SJSA1 (cell line): ENCODE data around the gene PKP2. TPM values are rescaled to one million over a fixed set of nuclear protein-coding genes. Genes with fewer than 3 reads are reported as not detected.

ENCODE experiments used
- DNase-seq, 2 experiments: peaks; one replicate each; pipeline ENCODE4 v3.0.0-alpha.2; 2015 to 2020; ENCODE audit warnings: low spot score in 2 of 2, low read depth in 1 of 2
- H3K27ac ChIP-seq: fragments of 250-450 bp; sonication (Bioruptor Pico); 2 replicates; pipeline ENCODE4 v1.5.1; 2020; ENCODE audit warnings: mild to moderate bottlenecking, moderate library complexity
- H3K27me3 ChIP-seq: fragments of 250-450 bp; sonication (Bioruptor Pico); replicated peaks from 2 replicates; pipeline ENCODE4 v1.5.1; 2020; ENCODE audit warnings: mild to moderate bottlenecking, moderate library complexity
- H3K36me3 ChIP-seq: fragments of 250-450 bp; sonication (Bioruptor Pico); 2 replicates; pipeline ENCODE4 v1.5.1; 2020; ENCODE audit warnings: mild to moderate bottlenecking
- H3K4me1 ChIP-seq: fragments of 250-450 bp; sonication (Bioruptor Pico); replicated peaks from 2 replicates; pipeline ENCODE4 v1.6.1; 2021; ENCODE audit warnings: mild to moderate bottlenecking
- H3K4me3 ChIP-seq: fragments of 250-450 bp; sonication (Bioruptor Pico); 2 replicates; pipeline ENCODE4 v1.5.1; 2020; ENCODE audit warnings: mild to moderate bottlenecking
- H3K9me3 ChIP-seq: fragments of 250-450 bp; sonication (Bioruptor Pico); replicated peaks from 2 replicates; pipeline ENCODE4 v1.5.1; 2020; ENCODE audit warnings: mild to moderate bottlenecking
- total RNA-seq: library from RNA; depleted of rRNA; stranded (reverse); fragments of >200 nt; shearing (Covaris generic); gene quantifications from 2 replicates; pipeline ENCODE4 v1.2.3, GENCODE V29; 2014

The PKP2 gene
- total RNA-seq, 1 experiment from 2014 or later = 28.6 TPM

DNA sequence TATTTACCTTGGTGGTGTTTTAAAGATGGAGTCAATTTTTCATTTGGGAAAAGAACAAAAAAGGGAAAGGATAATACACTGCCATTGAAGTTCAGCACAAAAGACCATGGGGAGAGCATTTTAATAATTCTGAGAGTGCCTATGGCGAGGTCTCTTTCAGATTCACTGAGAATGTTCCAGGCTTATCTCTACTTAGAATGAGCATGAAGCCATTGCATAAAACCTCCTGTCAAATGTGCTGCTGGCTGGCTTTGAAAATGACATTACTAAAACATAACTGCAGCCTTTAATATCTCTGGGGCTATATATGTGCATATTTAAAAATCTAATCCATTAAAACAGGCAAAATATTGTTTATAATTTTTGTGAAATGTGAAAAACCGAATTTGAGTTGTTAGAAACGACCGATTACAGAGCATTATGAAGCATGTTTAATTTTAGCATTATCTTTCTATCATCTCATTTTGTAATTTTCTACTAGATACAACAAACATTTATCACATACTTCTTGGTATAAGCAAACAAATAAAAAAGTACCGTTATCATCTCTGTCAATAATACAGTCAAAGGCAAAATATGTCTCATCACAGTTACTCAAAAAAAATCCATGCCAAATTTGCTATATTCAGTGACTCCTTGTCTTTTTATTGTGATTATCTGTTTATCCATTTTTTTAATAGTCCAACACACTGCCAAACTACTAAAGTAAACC, 95.2 kb downstream of the PKP2 start:
- no peak overlapping the region for H3K4me3 ChIP-seq

DNA sequence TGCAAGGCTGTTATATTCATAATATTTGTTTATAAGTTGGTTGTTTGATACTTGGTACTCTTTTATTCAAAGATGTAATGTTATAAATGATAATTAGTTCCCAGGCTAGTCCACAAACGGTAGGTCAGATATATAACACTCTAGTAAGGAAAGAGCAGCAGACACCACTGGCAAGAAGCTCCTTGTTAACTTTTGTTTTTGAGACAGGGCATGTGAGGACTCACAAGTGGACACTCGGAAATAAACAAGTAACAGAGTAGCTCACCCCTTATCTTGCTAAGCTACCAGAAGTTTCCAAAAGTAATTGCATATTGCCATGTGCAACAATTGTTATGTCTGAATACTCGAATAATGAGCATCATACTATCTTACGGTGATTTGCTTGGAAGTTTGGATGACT, 102.3 kb downstream of the PKP2 start:
- Histone ChIP-seq H3K4me1 (peaks cover 7% of the 10 kb centered on the region), H3K4me3 (no peak overlapping the region), H3K36me3 (peaks cover 6% of the 10 kb centered on the region), H3K27ac (no peak overlapping the region), H3K27me3 (no peaks in the 10 kb centered on the region), H3K9me3 (no peaks in the 10 kb centered on the region)
- no peak for DNase-seq

More for the DNA sequence above, 95.2 kb downstream of the PKP2 start:
- Histone ChIP-seq H3K27me3 (no peaks in the 10 kb centered on the region), H3K36me3 (peaks cover 13% of the 10 kb centered on the region), H3K4me1 (no peaks in the 10 kb centered on the region), H3K27ac (no peak overlapping the region), H3K9me3 (no peaks in the 10 kb centered on the region)
- DNase-seq = no peak

DNA sequence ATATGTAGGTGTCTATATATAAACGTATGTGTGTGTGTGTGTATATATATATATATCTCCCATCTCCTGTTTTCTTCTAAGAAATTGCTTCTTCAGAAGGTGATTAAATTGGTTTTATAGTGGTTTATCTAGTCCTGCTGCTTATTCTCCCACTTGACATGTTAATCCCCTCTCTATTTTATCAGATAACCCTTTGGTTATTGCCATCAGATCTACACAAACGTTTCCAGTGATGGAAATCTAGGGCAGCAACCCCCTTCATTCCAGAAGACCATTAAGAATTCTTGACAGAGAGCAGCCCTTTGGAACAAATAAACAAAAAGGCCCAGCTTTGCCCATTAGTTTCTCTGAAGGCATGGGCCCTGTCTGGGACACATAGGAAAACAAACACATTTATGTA, 106.7 kb downstream of the PKP2 start:
- Histone ChIP-seq H3K36me3 (peaks cover 2% of the 10 kb centered on the region), H3K4me3 (no peak overlapping the region), H3K9me3 (no peaks in the 10 kb centered on the region), H3K27ac (no peak overlapping the region), H3K4me1 (peaks cover 7% of the 10 kb centered on the region), H3K27me3 (no peaks in the 10 kb centered on the region)
- no peak for DNase-seq

DNA sequence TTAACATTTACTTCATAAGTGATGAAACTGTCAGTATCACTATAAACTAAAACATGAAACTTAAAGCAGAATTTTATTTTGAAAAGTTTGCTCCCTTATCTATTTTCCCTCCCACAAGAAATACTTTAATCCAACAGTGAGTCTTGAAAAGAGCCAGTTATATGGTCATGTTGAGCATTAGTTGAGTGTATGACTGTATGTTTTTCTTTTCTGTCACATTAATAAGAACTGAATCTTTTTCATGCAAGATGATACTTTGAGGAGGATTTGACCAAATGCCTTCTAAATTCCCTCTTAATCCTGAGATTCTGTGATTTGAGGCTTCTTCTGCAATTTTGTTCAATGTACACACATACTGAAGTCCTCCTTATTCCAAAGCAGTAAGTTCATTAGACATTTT, 107.1 kb downstream of the PKP2 start:
- H3K4me3 ChIP-seq = no peak overlapping the region
- no peaks in the 10 kb centered on the region for H3K27me3 ChIP-seq
- H3K4me1 ChIP-seq = peaks cover 7% of the 10 kb centered on the region
- DNase-seq = no peak
- H3K9me3 ChIP-seq = no peaks in the 10 kb centered on the region
- H3K36me3 ChIP-seq = peaks cover 2% of the 10 kb centered on the region
- H3K27ac ChIP-seq = no peak overlapping the region

DNA sequence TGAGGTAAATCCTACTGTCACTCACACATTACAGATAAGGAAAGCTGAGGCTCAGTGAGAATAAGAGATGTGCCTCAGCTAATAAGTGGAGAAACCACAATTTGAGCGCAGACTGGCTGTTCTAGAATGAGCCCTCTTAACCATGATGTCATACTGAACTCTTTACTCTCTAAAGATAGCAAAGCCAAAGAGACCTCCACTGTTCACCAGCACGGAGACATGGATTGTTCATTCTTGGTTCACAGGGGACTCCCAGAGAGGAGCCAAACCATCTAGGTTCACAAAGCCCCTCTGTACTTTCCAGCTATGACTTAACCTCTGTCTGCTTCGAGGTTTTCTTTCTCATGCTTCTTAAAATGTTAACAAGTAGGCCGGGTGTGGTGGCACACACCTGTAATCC, 108.2 kb downstream of the PKP2 start:
- H3K9me3 ChIP-seq = no peaks in the 10 kb centered on the region
- no peak overlapping the region for H3K27ac ChIP-seq
- no peaks in the 10 kb centered on the region for H3K27me3 ChIP-seq
- H3K36me3 ChIP-seq = peaks cover 2% of the 10 kb centered on the region
- DNase-seq = no peak
- H3K4me1 ChIP-seq = peaks cover 7% of the 10 kb centered on the region
- no peak overlapping the region for H3K4me3 ChIP-seq

DNA sequence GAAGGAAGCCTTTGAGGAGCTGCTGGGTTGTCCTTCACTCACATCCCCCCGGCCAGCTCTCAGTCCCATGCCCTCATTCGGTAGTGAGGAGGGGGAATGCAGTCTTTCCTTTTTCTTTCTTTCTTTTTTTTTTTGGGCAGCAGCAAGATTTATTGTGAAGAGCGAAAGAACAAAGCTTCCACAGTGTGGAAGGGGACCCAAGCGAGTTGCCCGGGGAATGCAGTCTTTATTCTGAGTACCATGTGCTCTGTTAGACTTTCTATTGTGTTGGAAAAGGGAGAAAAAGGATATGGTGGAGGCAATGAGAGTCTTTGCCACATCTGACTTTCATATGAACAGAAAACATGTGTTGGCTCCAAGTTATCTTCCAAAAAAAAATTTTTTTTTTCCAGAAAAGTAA, 111.0 kb downstream of the PKP2 start:
- no peak overlapping the region for H3K27ac ChIP-seq
- no peak overlapping the region for H3K4me3 ChIP-seq
- no peaks in the 10 kb centered on the region for H3K27me3 ChIP-seq
- no peak for DNase-seq
- H3K36me3 ChIP-seq = no peaks in the 10 kb centered on the region; the same call in none of the 2 replicates
- H3K4me1 ChIP-seq = peaks cover 13% of the 10 kb centered on the region
- no peaks in the 10 kb centered on the region for H3K9me3 ChIP-seq

DNA sequence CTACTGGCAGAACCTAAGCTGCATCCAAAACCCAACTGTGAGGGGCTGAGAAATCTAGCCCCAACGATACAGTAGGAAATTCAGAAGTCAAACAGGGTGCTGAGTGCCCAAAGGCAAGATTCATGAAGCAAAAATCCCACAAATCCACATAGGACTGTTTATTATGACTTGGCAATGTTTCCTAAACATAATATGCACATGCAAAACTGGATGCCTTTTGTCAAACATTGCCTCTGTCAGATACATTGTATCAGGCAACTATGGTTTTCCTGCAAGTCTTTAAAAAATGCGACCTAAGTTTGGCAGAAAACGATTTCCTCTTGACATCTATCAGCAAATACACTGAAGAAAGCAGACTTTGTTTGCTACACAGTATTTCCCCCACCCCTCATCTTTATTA, 113.5 kb downstream of the PKP2 start:
- Histone ChIP-seq H3K27ac (no peak overlapping the region), H3K4me3 (no peak overlapping the region), H3K4me1 (peaks cover 6% of the 10 kb centered on the region; the same call in 1 of the 2 replicates), H3K27me3 (no peaks in the 10 kb centered on the region), H3K9me3 (no peaks in the 10 kb centered on the region), H3K36me3 (no peaks in the 10 kb centered on the region)
- DNase-seq = no peak

DNA sequence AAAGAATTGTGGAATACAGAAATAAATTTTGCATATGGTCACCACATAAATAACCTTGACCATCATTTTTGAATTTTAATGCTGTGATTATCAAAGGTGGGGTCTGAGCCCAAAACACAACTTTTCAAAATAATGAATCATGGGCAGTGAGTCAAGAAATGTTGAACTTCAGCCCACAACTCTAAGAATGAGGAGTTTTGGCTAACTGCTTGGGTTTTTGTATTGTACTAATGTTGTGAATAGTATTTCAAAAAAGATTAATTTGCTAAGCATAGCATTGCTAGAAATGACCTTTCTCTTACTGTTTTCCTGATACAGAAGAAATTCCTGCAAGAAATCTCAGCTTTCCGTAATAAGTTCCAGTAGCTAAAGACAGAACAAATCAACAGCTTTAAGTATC, 116.5 kb downstream of the PKP2 start:
- Histone ChIP-seq H3K9me3 (no peaks in the 10 kb centered on the region), H3K36me3 (no peaks in the 10 kb centered on the region), H3K4me1 (peaks cover 6% of the 10 kb centered on the region), H3K27ac (no peak overlapping the region), H3K4me3 (no peak overlapping the region), H3K27me3 (no peaks in the 10 kb centered on the region)
- DNase-seq = no peak

DNA sequence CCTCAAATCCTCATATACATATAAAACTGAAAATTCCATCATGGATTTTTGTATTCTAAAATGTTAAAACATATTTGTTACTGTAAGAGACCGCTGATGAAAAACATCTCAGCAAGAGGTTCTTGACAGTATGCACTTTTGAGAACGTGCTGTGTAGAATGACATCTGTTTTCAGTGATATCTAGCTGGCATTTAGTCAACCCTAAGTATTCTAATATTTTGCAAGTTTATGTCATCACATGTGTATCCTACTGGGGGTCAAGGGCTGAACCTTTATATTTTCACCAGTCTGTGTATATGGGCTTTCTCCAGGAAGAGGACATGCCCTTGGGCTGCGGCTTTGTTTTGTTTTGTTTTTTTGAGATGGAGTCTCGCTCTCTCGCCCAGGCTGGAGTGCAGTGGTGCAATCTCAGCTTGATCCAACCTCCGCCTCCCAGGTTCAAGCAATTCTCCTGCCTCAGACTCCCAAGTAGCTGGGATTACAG, 118.8 kb downstream of the PKP2 start:
- Histone ChIP-seq H3K4me1 (no peaks in the 10 kb centered on the region; the same call in 1 of the 2 replicates), H3K27me3 (no peaks in the 10 kb centered on the region; the same call in 1 of the 2 replicates), H3K36me3 (no peaks in the 10 kb centered on the region), H3K27ac (no peak overlapping the region), H3K4me3 (no peak overlapping the region), H3K9me3 (no peaks in the 10 kb centered on the region)
- no peak for DNase-seq

DNA sequence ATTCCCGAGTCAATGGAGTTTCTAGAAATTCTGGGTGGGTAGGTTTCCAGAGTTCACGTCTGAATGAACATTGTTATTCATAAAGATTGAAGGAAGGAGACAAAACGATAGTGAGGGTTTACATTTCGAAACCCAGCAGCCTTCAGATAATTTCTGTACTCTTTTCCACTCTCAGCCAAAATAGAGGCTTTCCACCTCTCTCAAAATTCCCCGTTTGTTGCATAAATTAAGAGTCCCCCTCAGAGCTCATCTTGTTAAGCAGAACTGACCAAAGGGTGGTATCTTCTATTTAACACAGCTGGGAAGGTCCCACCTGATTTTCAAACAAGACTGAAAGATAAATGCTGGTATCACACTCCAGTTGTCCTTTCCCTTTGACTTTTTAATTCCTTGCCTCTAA, 119.4 kb downstream of the PKP2 start:
- no peaks in the 10 kb centered on the region; the same call in 1 of the 2 replicates for H3K4me1 ChIP-seq
- H3K27ac ChIP-seq = no peak overlapping the region
- H3K9me3 ChIP-seq = no peaks in the 10 kb centered on the region
- no peaks in the 10 kb centered on the region for H3K36me3 ChIP-seq
- DNase-seq = no peak
- no peaks in the 10 kb centered on the region; the same call in 1 of the 2 replicates for H3K27me3 ChIP-seq
- H3K4me3 ChIP-seq = no peak overlapping the region

DNA sequence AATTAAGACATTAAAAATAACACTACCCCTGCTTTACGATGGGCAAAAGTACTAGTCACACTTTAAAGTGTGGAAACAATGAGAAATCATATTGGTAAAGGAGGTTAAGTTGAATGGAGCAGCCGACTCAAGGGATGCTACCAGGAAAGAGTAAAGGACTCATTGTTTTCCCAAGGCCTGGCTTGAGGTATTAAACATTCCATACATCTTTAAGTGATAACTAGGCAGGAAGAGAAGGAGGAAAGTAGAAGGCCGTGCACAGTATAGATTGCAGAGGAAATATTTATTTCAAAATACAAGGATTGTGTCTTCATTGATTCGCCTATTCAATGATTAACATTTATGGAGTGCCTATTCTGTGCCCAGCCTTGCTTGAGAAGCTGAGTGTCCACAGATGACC, 120.3 kb downstream of the PKP2 start:
- Histone ChIP-seq H3K27ac (no peak overlapping the region), H3K27me3 (no peaks in the 10 kb centered on the region; the same call in 1 of the 2 replicates), H3K4me3 (no peak overlapping the region), H3K9me3 (no peaks in the 10 kb centered on the region), H3K4me1 (no peaks in the 10 kb centered on the region; the same call in 1 of the 2 replicates), H3K36me3 (no peaks in the 10 kb centered on the region)
- DNase-seq = no peak

DNA sequence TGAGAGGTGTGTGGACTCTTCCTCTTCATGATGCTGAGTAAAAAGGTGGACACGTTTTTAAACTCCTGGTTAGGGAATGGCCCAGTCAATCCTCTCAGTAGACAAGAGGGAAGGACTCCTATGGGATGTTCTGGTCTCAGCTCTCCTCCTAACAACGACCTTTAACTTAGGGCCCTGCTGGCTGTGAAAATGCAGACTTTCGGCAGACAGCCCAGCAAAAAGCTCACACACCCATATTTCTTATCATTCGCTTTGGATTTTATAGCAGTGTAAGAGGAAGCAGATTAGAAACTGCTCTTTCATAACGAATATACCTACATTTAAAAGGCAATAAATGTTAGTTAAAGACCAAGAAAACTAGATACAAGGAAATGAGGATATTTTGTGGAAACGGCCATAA, 122.9 kb downstream of the PKP2 start:
- H3K27me3 ChIP-seq = peaks cover 10% of the 10 kb centered on the region; the same call in 1 of the 2 replicates
- H3K36me3 ChIP-seq = no peaks in the 10 kb centered on the region
- H3K9me3 ChIP-seq = no peaks in the 10 kb centered on the region
- no peak overlapping the region for H3K4me3 ChIP-seq
- no peak for DNase-seq
- H3K27ac ChIP-seq = no peak overlapping the region
- H3K4me1 ChIP-seq = no peaks in the 10 kb centered on the region; the same call in 1 of the 2 replicates

DNA sequence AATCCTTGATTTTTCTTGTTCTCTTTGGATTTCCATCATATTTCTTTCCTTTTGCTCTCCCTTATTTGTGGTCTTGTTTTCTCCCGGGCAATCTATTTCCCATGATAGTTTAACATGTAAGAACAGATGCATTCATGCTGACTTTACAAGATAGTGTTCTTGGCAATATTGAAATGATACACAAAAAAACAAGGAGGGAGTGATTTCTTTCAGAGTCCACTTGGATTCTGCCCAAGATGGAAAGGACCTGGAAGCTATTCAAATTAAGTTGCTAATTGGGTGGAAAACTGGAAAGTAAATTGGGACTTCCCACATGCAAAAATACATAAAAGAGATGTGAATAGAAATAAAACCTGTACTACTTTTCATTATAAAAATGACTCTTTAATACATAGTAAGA, 126.4 kb downstream of the PKP2 start:
- no peak for DNase-seq
- Histone ChIP-seq H3K27ac (no peak overlapping the region), H3K27me3 (peaks cover 10% of the 10 kb centered on the region; the same call in 1 of the 2 replicates), H3K4me1 (peaks cover 7% of the 10 kb centered on the region), H3K9me3 (no peaks in the 10 kb centered on the region), H3K36me3 (no peaks in the 10 kb centered on the region), H3K4me3 (no peak overlapping the region)

DNA sequence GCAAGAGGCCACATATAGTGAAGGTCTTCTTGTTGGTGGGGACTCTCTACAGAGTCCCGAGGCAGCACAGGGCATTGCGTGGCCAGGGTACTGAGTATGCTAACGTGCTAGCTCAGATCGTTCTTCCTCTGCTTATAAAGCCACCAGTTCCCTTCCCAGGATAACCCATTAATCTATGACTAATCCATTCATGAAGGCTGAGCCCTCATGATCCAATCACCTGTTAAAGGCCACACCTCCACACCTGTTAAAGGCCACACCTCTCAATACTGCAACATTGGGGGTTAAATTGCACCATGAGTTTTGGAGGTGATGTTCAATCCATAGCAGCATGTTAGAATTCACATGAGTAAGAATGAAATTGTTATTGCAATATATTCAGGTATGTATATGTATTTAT, 128.1 kb downstream of the PKP2 start:
- H3K4me3 ChIP-seq = no peak overlapping the region
- H3K27ac ChIP-seq = no peak overlapping the region
- no peaks in the 10 kb centered on the region for H3K9me3 ChIP-seq
- H3K27me3 ChIP-seq = peaks cover 10% of the 10 kb centered on the region; the same call in 1 of the 2 replicates
- no peak for DNase-seq
- peaks cover 7% of the 10 kb centered on the region for H3K4me1 ChIP-seq
- H3K36me3 ChIP-seq = no peaks in the 10 kb centered on the region
